GM20000 (cell line): ENCODE data around the gene OR5AC2.

ENCODE experiments used
- DNase-seq: peaks from one replicate; pipeline ENCODE4 v3.0.0; 2012; ENCODE audit warnings: low spot score
- CTCF ChIP-seq: IDR thresholded peaks from 2 replicates; pipeline ENCODE4 v1.5.1; 2012; ENCODE audit warnings: mild to moderate bottlenecking, control low read depth; ENCODE audit errors: extremely low read depth, missing control alignments

The OR5AC2 gene

GRCh38 chr3:98086873-98087272 is at the start of gene OR5AC2:
OR5AC2 (plus strand) TSS chr3:98087173; CDS start chr3:98087173, 0 bp downstream.
- no peak for DNase-seq
- no peak for TF ChIP-seq CTCF

- no peak for DNase-seq
- TF ChIP-seq CTCF = no peak
Measured at GRCh38 chr3:98038286-98038685, 48.7 kb upstream of the OR5AC2 start.

GRCh38 chr3:98038876-98039275 is 48.1 kb upstream of the OR5AC2 start:
- TF ChIP-seq CTCF = no peak
- no peak for DNase-seq

GRCh38 chr3:98039322-98040024 is 47.5 kb upstream of the OR5AC2 start:
- TF ChIP-seq CTCF = peak; percentile 75
- DNase-seq = peak; percentile 60

- DNase-seq = no peak
- no peak for TF ChIP-seq CTCF
Measured at GRCh38 chr3:98041350-98041749, 45.6 kb upstream of the OR5AC2 start.

- no peak for TF ChIP-seq CTCF
- DNase-seq = no peak
Measured at GRCh38 chr3:98048586-98048985, 38.4 kb upstream of the OR5AC2 start.

- no peak for TF ChIP-seq CTCF
Measured at GRCh38 chr3:98049271-98049670, 37.7 kb upstream of the OR5AC2 start.

More at GRCh38 chr3:98049271-98049670, 37.7 kb upstream of the OR5AC2 start:
- DNase-seq = no peak
